Nephron (organoid): Measurements from ENCODE around the gene NNT.

ENCODE experiments used
- H3K27ac Mint-ChIP-seq, 3 experiments: 2 replicates each; pipeline ENCODE4 v1.8.0; 2020; ENCODE audit warnings: mixed read lengths in 3 of 3, mild to moderate bottlenecking in 2 of 3, moderate library complexity in 1 of 3
- H3K27me3 Mint-ChIP-seq: 2 replicates; pipeline ENCODE4 v1.8.0; 2021; ENCODE audit warnings: low read depth, mild to moderate bottlenecking, moderate library complexity, mixed read lengths
- H3K36me3 Mint-ChIP-seq: 2 replicates; pipeline ENCODE4 v1.8.0; 2020; ENCODE audit warnings: low read depth, mixed read lengths
- H3K4me1 Mint-ChIP-seq: 2 replicates; pipeline ENCODE4 v1.8.0; 2020; ENCODE audit warnings: mixed read lengths
- H3K4me3 Mint-ChIP-seq, 3 experiments: 2 replicates each; pipeline ENCODE4 v1.8.0; 2020; ENCODE audit warnings: mild to moderate bottlenecking in 3 of 3, mixed read lengths in 3 of 3, moderate library complexity in 2 of 3
- H3K9me3 Mint-ChIP-seq: 2 replicates; pipeline ENCODE4 v1.8.0; 2020; ENCODE audit warnings: mixed read lengths
- TF ChIP-seq, protein P1 (sequence below), 3 experiments: fragments of 200-600 bp; sonication (generic); IDR thresholded peaks; one replicate each; pipeline ENCODE4 v1.5.0; 2021; ENCODE audit warnings: antibody characterized with exemption in 3 of 3; ENCODE audit not compliant: unreplicated experiment in 3 of 3

Gene NNT

DNA sequence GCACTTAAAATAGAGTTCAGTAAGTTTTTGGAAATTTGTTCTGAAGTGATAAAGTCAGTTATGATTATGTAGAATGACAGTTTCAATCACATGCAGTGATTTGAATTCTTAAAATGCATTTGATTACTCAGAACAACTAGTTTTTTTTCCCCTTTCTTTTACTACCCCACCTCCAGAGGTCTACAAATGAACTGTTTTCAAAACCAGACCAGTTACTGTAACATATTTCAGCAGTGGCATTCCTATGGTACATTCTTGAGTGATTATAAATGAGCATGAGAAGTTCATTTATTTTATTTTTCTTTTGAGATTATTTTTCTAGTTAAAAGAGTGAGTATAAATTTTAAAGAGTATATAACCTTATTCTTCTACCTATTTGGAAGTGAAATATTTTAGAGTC, 71.6 kb downstream of the NNT start:
- Mint-ChIP-seq H3K4me3 (no peak overlapping the region), H3K27me3 (no peaks in the 10 kb centered on the region), H3K9me3 (peaks cover 21% of the 10 kb centered on the region), H3K4me1 (no peaks in the 10 kb centered on the region), H3K36me3 (peaks cover 37% of the 10 kb centered on the region), H3K27ac (no peak overlapping the region)
- TF ChIP-seq, protein P1, sequence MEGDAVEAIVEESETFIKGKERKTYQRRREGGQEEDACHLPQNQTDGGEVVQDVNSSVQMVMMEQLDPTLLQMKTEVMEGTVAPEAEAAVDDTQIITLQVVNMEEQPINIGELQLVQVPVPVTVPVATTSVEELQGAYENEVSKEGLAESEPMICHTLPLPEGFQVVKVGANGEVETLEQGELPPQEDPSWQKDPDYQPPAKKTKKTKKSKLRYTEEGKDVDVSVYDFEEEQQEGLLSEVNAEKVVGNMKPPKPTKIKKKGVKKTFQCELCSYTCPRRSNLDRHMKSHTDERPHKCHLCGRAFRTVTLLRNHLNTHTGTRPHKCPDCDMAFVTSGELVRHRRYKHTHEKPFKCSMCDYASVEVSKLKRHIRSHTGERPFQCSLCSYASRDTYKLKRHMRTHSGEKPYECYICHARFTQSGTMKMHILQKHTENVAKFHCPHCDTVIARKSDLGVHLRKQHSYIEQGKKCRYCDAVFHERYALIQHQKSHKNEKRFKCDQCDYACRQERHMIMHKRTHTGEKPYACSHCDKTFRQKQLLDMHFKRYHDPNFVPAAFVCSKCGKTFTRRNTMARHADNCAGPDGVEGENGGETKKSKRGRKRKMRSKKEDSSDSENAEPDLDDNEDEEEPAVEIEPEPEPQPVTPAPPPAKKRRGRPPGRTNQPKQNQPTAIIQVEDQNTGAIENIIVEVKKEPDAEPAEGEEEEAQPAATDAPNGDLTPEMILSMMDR (IDR thresholded peaks at IDR 0.05; ENCODE audit: unreplicated experiment in 3 of 3): no peak

DNA sequence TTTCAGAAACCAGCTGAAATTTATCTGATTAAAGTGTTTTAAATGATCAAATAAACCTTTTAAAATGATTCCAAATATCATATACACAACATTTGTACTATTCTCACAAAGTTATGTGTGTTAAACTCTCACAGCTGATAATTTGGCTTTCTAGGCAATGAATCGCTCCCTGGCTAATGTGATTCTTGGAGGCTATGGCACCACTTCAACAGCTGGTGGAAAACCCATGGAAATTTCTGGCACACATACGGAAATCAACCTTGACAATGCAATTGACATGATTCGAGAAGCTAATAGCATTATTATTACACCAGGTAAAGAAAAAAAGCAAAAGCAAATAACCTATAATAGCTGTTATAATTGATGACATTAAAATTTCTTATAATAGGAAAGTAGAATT, 72.4 kb downstream of the NNT start:
- no peaks in the 10 kb centered on the region for H3K27me3 Mint-ChIP-seq
- H3K4me3 Mint-ChIP-seq: no peak overlapping the region
- H3K36me3 Mint-ChIP-seq: peaks cover 32% of the 10 kb centered on the region
- no peaks in the 10 kb centered on the region for H3K4me1 Mint-ChIP-seq
- TF ChIP-seq, protein P1 (IDR thresholded peaks at IDR 0.05; ENCODE audit: unreplicated experiment in 3 of 3): no peak
- no peak overlapping the region for H3K27ac Mint-ChIP-seq
- H3K9me3 Mint-ChIP-seq: peaks cover 17% of the 10 kb centered on the region

DNA sequence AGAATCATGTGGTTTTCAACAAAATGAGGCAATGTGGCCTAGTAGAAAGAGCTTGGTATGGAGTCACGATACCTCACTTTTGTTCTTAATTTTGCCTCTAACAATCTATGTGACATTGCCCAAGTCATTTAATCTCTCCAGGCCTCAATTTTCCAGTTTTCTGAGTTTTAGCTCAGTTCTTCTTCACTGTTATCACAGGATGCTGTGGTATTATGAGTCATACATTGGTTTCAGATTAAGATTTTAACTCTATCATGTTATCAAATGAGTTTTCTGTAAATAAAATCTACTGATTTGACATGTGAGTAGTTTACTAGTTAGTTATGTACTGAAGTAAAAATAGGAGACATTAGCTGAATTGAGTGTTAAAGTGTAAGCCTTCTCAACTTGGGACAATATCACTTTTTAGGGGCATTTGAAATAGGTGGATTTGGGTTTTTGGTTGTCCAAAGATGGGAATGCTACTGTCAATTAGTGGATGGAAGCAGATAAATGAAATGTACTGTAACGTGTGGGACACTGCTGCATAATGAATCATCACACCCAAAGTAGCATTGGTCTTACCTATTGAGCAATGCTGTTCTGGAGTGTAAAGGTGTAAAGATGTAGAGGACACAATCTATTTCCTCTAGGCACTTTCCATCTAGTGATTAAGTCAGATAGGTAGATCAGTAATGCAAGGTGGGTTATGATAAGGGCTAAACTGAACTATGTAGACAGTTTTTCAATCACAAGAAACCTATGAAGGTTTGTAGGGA, 73.3 kb downstream of the NNT start:
- Mint-ChIP-seq H3K27ac (no peak overlapping the region), H3K9me3 (peaks cover 8% of the 10 kb centered on the region), H3K36me3 (peaks cover 29% of the 10 kb centered on the region), H3K4me1 (no peaks in the 10 kb centered on the region), H3K4me3 (no peak overlapping the region), H3K27me3 (no peaks in the 10 kb centered on the region)
- TF ChIP-seq, protein P1 (IDR thresholded peaks at IDR 0.05; ENCODE audit: unreplicated experiment in 3 of 3): no peak

DNA sequence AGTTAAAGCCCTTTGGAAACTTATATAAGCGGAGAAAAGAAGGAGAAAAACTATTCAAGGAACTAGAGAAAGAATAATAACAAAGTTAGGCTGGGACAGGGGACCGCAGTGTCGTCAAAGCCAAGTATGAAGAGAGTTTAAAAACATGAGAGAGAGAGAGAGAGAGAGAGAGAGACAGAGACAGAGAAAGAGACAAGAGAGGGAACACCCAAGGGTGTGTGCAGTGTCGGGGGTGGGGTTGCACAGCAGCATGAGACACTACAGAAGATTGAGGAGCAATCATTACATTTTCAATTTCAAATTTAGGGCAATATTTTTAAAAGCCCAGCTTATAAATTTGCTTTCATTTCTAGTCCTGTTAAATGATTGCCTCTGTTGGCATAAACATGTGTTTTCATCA, 74.3 kb downstream of the NNT start:
- H3K27me3 Mint-ChIP-seq: no peaks in the 10 kb centered on the region
- no peak overlapping the region for H3K4me3 Mint-ChIP-seq
- H3K9me3 Mint-ChIP-seq: peaks cover 2% of the 10 kb centered on the region
- TF ChIP-seq, protein P1 (IDR thresholded peaks at IDR 0.05; ENCODE audit: unreplicated experiment in 3 of 3): no peak
- H3K36me3 Mint-ChIP-seq: peaks cover 25% of the 10 kb centered on the region
- H3K4me1 Mint-ChIP-seq: no peaks in the 10 kb centered on the region
- H3K27ac Mint-ChIP-seq: no peak overlapping the region

DNA sequence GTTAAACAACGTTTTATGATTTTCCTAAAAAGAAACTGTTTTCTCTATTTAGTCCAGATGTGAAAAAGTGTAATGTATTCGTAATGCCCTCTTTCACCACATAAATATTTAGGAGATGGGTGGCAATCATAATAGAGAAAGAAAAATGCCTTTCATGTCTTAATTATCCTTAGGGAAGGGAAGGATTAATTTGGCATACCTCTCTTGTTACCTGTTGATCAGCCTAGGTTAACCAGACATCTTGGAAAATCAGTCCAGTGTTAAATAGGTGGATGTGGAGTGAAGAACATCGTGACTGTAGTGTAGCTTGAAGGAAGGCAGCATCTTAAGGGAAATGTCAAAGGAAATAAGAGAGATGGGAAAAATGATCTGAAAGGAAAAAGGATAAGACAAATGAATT, 76.2 kb downstream of the NNT start:
- peaks cover 18% of the 10 kb centered on the region for H3K36me3 Mint-ChIP-seq
- no peaks in the 10 kb centered on the region for H3K4me1 Mint-ChIP-seq
- H3K4me3 Mint-ChIP-seq: no peak overlapping the region
- no peak overlapping the region for H3K27ac Mint-ChIP-seq
- TF ChIP-seq, protein P1 (IDR thresholded peaks at IDR 0.05; ENCODE audit: unreplicated experiment in 3 of 3): no peak
- no peaks in the 10 kb centered on the region for H3K27me3 Mint-ChIP-seq
- H3K9me3 Mint-ChIP-seq: no peaks in the 10 kb centered on the region

DNA sequence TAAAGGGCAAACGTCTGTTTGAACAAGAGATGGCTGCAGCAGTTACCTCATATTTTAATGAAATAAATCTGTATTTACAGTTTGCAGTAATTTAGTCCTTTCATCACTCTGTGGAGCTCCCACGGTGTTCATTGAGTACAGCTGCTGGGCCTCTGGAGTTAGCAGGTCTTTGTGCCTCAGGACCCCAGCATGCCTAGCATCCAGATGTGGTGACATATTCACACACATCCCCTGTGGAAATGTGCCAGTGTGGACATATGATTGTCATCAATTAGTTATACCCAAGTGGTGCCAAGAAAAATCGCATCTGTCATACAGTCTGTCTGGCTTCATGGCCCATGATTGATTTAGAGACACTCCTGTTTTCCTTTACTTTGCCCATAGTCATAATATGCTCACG, 77.3 kb downstream of the NNT start:
- Mint-ChIP-seq H3K36me3 (peaks cover 17% of the 10 kb centered on the region), H3K27me3 (no peaks in the 10 kb centered on the region), H3K9me3 (no peaks in the 10 kb centered on the region), H3K4me1 (no peaks in the 10 kb centered on the region), H3K4me3 (no peak overlapping the region), H3K27ac (no peak overlapping the region)
- TF ChIP-seq, protein P1 (IDR thresholded peaks at IDR 0.05; ENCODE audit: unreplicated experiment in 3 of 3): no peak
